Measurements from ENCODE around the gene SORL1-AS1.

The SORL1-AS1 gene

GRCh38 chr11:121431820-121432526 is 20.8 kb downstream of the SORL1-AS1 start:
- Histone ChIP-seq H3K27ac (no peak overlapping the region), H3K9me3 (no peaks in the 10 kb centered on the region), H3K36me3 (no peaks in the 10 kb centered on the region), H3K4me1 (peaks cover 6 to 19% (median 10%) of the 10 kb centered on the region in 4 donors), H3K4me3 (no peak overlapping the region), H3K27me3 (no peaks in the 10 kb centered on the region)
- TF ChIP-seq POLR2AphosphoS5 (IDR thresholded peaks at IDR 0.05), result no peak
- TF ChIP-seq CTCF (IDR thresholded peaks at IDR 0.05), result no peak
- TF ChIP-seq POLR2A (IDR thresholded peaks at IDR 0.05), result no peak
- TF ChIP-seq EP300 (IDR thresholded peaks at IDR 0.05), result no peak
- ATAC-seq (ENCODE audit: low FRiP score in 2 of 2) (no peak), DNase-seq (no peak)
- 82 to 87% methylated on average over 4 of the region's 4 CpGs for WGBS, 2 donors

- 35 to 48% methylated on average over 3 of the region's 3 CpGs for WGBS, 2 donors
- Histone ChIP-seq H3K36me3 (no peaks in the 10 kb centered on the region), H3K27me3 (no peaks in the 10 kb centered on the region), H3K4me3 (no peak overlapping the region), H3K4me1 (peaks cover 3 to 9% (median 5%) of the 10 kb centered on the region in 4 donors), H3K27ac (no peak overlapping the region), H3K9me3 (no peaks in the 10 kb centered on the region)
- no peak for ATAC-seq (ENCODE audit: low FRiP score in 2 of 2)
- no peak for DNase-seq
- TF ChIP-seq CTCF (IDR thresholded peaks at IDR 0.05), result no peak
- TF ChIP-seq EP300 (IDR thresholded peaks at IDR 0.05), result no peak
- TF ChIP-seq POLR2AphosphoS5 (IDR thresholded peaks at IDR 0.05), result no peak
- no peak for TF ChIP-seq POLR2A (IDR thresholded peaks at IDR 0.05)
These were observed 23.2 kb downstream of the SORL1-AS1 start for GRCh38 chr11:121429556-121429955.

GRCh38 chr11:121427400-121427744 is 25.4 kb downstream of the SORL1-AS1 start:
- Histone ChIP-seq H3K27ac (no peak overlapping the region), H3K4me1 (peaks cover 3 to 9% (median 5%) of the 10 kb centered on the region in 4 donors), H3K9me3 (no peaks in the 10 kb centered on the region), H3K4me3 (peak overlapping the region in 3 of 4 donors; percentile 21 to 35 (median 30)), H3K27me3 (no peaks in the 10 kb centered on the region), H3K36me3 (no peaks in the 10 kb centered on the region)
- ATAC-seq (ENCODE audit: low FRiP score in 2 of 2) (no peak), DNase-seq (no peak)
- TF ChIP-seq CTCF (IDR thresholded peaks at IDR 0.05), result no peak
- 12 to 14% methylated on average over 7 to 8 of the region's 8 CpGs for WGBS, 2 donors

- no peaks in the 10 kb centered on the region for H3K36me3 ChIP-seq
- no peaks in the 10 kb centered on the region for H3K27me3 ChIP-seq
- H3K4me3 ChIP-seq, result peak overlapping the region in 3 of 4 donors; percentile 21 to 35 (median 30)
- peak; percentile 28 to 83 for ATAC-seq (ENCODE audit: low FRiP score in 2 of 2)
- DNase-seq, result peak; percentile 66 to 93
- H3K27ac ChIP-seq, result no peak overlapping the region
- WGBS, 2 donors, result 46 to 69% methylated on average over 18 to 29 of the region's 48 CpGs
- TF ChIP-seq POLR2AphosphoS5 (IDR thresholded peaks at IDR 0.05) (no peak), CTCF (IDR thresholded peaks at IDR 0.05) (peak in 3 of 6 experiments; percentile 10 to 23 (median 15))
- H3K4me1 ChIP-seq, result peaks cover 3 to 9% (median 6%) of the 10 kb centered on the region in 4 donors
- H3K9me3 ChIP-seq, result no peaks in the 10 kb centered on the region
These were observed 26.0 kb downstream of the SORL1-AS1 start for GRCh38 chr11:121426476-121427399.
